Prostate gland (tissue), 2 donors: ENCODE measurements around the gene KCNG2.

Source experiments
- CTCF ChIP-seq, 4 experiments: fragments of 200-600 bp in 2 of 4; fragments of 450-650 bp in 2 of 4; sonication (generic) in 2 of 4; IDR thresholded peaks; 1 replicate in 3 of 4; 2 replicates in 1 of 4; pipeline ENCODE4 v1.5.1; 2016 to 2019; ENCODE audit warnings: antibody characterized with exemption in 4 of 4, mild to moderate bottlenecking in 2 of 4, moderate library complexity in 2 of 4
- POLR2AphosphoS5 ChIP-seq: sonication (generic); formaldehyde crosslinking; IDR thresholded peaks from one replicate; pipeline ENCODE4 v1.6.1; 2017; ENCODE audit warnings: antibody characterized with exemption

DNA sequence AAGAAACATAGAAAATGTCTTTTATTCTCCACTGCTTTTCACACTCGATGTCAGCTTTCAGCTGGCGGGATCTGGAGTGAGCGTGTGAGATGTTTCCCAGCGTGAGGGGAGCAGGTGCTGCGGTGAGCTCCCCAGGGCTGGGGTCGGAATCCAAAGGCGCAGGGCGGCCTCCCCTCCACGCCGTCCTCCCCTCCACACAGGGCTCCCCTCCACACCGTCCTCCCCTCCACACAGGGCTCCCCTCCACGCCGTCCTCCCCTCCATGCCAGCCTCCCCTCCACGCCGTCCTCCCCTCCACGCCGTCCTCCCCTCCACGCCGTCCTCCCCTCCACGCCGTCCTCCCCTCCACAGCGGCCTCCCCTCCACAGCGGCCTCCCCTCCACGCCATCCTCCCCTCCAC, 26.9 kb upstream of the KCNG2 start:
- TF ChIP-seq CTCF (IDR thresholded peaks at IDR 0.05) (no peak), POLR2AphosphoS5 (no peak)
